HCT116 (cell line): Measurements from ENCODE around the gene FGFRL1. TPM values are rescaled to one million over a fixed set of nuclear protein-coding genes. Genes with fewer than 3 reads are reported as not detected.
A peak's percentile ranks its signal among the peaks of the same experiment; 100 is the strongest.

Source experiments
- ATAC-seq: fragments of 200-7000 bp; cut with Tn5 transposase; 2 replicates; pipeline ENCODE4 v1.9.1; 2020; ENCODE audit warnings: mild to moderate bottlenecking, moderate library complexity
- Bru-seq: library from RNA; stranded (reverse); fragments of 400-500 nt; gene quantifications from one replicate; lab custom pipeline; 2021; lab: Mats Ljungman, UMichigan
- BruChase-seq, 2 experiments: library from RNA; stranded (reverse); fragments of 400-500 nt; gene quantifications; one replicate each; lab custom pipeline; 2021; lab: Mats Ljungman, UMichigan
- BruUV-seq: library from RNA; stranded (reverse); fragments of 400-500 nt; replicated peaks from 2 replicates; lab custom pipeline; 2021; lab: Mats Ljungman, UMichigan
- CTCF ChIA-PET: fragments of 300-600 bp; sonication (Branson Sonifier 250); formaldehyde crosslinking; loops from one replicate; lab custom pipeline; 2021; ENCODE audit warnings: antibody characterized with exemption; lab: Charles Lee
- POLR2A ChIA-PET: fragments of 300-600, 350-600 bp; sonication (Branson Sonifier 250); formaldehyde crosslinking; loops from one replicate; lab custom pipeline; 2021; ENCODE audit warnings: antibody characterized with exemption; lab: Charles Lee
- RAD21 ChIA-PET, 2 experiments: fragments of 300-600 bp; sonication (Branson Sonifier 250); formaldehyde crosslinking; loops; one replicate each; lab custom pipeline; 2023; ENCODE audit warnings: low total read pairs in 2 of 2; ENCODE audit not compliant: uncharacterized antibody in 2 of 2, unreplicated experiment in 2 of 2, low non-redundant PET in 1 of 2; lab: Charles Lee
- DNase-seq: peaks from one replicate; pipeline ENCODE4 v3.0.0-alpha.2; 2010; ENCODE audit warnings: low read depth, low spot score
- H2AFZ ChIP-seq: fragments of 200-600 bp; shearing (Covaris generic), sonication (generic); 2 replicates; pipeline ENCODE4 v1.6.1; 2017; ENCODE audit warnings: low read depth, mixed run types, mixed read lengths, antibody characterized with exemption, low read length; ENCODE audit not compliant: poor library complexity, severe bottlenecking
- H3K27ac ChIP-seq: 2 replicates; pipeline ENCODE4 v1.5.1; 2012; ENCODE audit warnings: low read depth, low read length
- H3K27me3 ChIP-seq: fragments of 200-600 bp; sonication (generic); 2 replicates; pipeline ENCODE4 v1.6.1; 2016; ENCODE audit warnings: mixed run types, low read length, mixed read lengths; ENCODE audit not compliant: insufficient read depth
- H3K36me3 ChIP-seq, 2 experiments: fragments of 200-500 bp in 1 of 2; fragments of 200-600 bp in 1 of 2; sonication (Bioruptor generic) in 1 of 2; sonication (generic) in 1 of 2; 2 replicates each; pipeline versions ENCODE4 v1.5.1 to v1.6.1; 2014 to 2016; ENCODE audit warnings: low read length in 2 of 2, inconsistent platforms in 1 of 2, mixed read lengths in 1 of 2, mixed run types in 1 of 2; ENCODE audit not compliant: insufficient read depth in 2 of 2, control insufficient read depth in 1 of 2
- H3K4me1 ChIP-seq, 2 experiments: fragments of 200-600 bp in 1 of 2; sonication (generic) in 1 of 2; 2 replicates each; pipeline versions ENCODE4 v1.5.1 to v1.6.1; 2012 to 2017; ENCODE audit warnings: low read length in 2 of 2, inconsistent platforms in 1 of 2, mild to moderate bottlenecking in 1 of 2, mixed read lengths in 1 of 2, mixed run types in 1 of 2, moderate library complexity in 1 of 2; ENCODE audit not compliant: insufficient read depth in 2 of 2, control insufficient read depth in 1 of 2
- H3K4me2 ChIP-seq: fragments of 200-600 bp; sonication (generic); 2 replicates; pipeline ENCODE4 v1.6.1; 2017; ENCODE audit warnings: mixed run types, low read length, mixed read lengths
- H3K4me3 ChIP-seq, 2 experiments: fragments of 200-600 bp in 1 of 2; sonication (generic) in 1 of 2; replicated peaks in 1 of 2; 2 replicates each; pipeline ENCODE4 v1.5.1; 2011 to 2016; ENCODE audit warnings: low read length in 2 of 2, control low read depth in 1 of 2, low read depth in 1 of 2, mild to moderate bottlenecking in 1 of 2, mixed read lengths in 1 of 2, mixed run types in 1 of 2
- H3K79me2 ChIP-seq: fragments of 200-600 bp; sonication (generic); 2 replicates; pipeline ENCODE4 v1.6.1; 2017; ENCODE audit warnings: mild to moderate bottlenecking, mixed run types, low read length, moderate library complexity, mixed read lengths; ENCODE audit not compliant: insufficient read depth
- H3K9ac ChIP-seq: fragments of 200-600 bp; sonication (generic); 2 replicates; pipeline ENCODE4 v1.6.1; 2016; ENCODE audit warnings: low read length, mixed read lengths
- H3K9me2 ChIP-seq: fragments of 200-600 bp; sonication (generic), shearing (Covaris generic); 2 replicates; pipeline ENCODE4 v1.6.1; 2017; ENCODE audit warnings: mixed run types, mild to moderate bottlenecking, moderate library complexity; ENCODE audit not compliant: insufficient read depth
- H3K9me3 ChIP-seq, 2 experiments: fragments of 200-500 bp in 1 of 2; fragments of 200-600 bp in 1 of 2; sonication (Bioruptor generic) in 1 of 2; sonication (generic) in 1 of 2; 2 replicates each; pipeline ENCODE4 v1.6.1; 2014 to 2017; ENCODE audit warnings: low read length in 2 of 2, mixed read lengths in 2 of 2, inconsistent platforms in 1 of 2, low read depth in 1 of 2, mild to moderate bottlenecking in 1 of 2, mixed run types in 1 of 2, moderate library complexity in 1 of 2; ENCODE audit not compliant: control insufficient read depth in 1 of 2, insufficient read depth in 1 of 2
- H4K20me1 ChIP-seq: fragments of 200-600 bp; sonication (generic), shearing (Covaris generic); 2 replicates; pipeline ENCODE4 v1.6.1; 2017; ENCODE audit warnings: mixed run types, mild to moderate bottlenecking, moderate library complexity; ENCODE audit not compliant: insufficient read depth
- POLR2AphosphoS5 ChIP-seq: IDR thresholded peaks from 2 replicates; pipeline ENCODE4 v1.6.1; 2011; ENCODE audit warnings: mild to moderate bottlenecking, low read depth, low read length, moderate library complexity
- intact Hi-C: fragments of 100-400 bp; cut with micrococcal nuclease; formaldehyde crosslinking; loops from 2 replicates; pipeline ENCODE4 v1.10.0; 2022
- long read RNA-seq: library from polyadenylated mRNA; unstranded; transcript quantifications from one replicate; pipeline ENCODE4 v2.0.0, GENCODE V29; 2021; ENCODE audit not compliant: unreplicated experiment
- polyA plus RNA-seq: library from polyadenylated mRNA; unstranded; fragments of >200 nt; gene quantifications from 2 replicates; pipeline ENCODE4 v1.2.1, GENCODE V29; 2012; ENCODE audit warnings: missing spikeins
- total RNA-seq: library from RNA; stranded (reverse); gene quantifications from one replicate; pipeline ENCODE4 v1.2.1, GENCODE V29; 2021; ENCODE audit not compliant: unreplicated experiment
- TF ChIP-seq, protein P1 (sequence below): IDR thresholded peaks from 2 replicates; pipeline ENCODE4 v1.6.1; 2011; ENCODE audit warnings: mild to moderate bottlenecking, low read length, moderate library complexity; ENCODE audit not compliant: insufficient replicate concordance; ENCODE audit errors: extremely low read depth

Gene FGFRL1, protein sequence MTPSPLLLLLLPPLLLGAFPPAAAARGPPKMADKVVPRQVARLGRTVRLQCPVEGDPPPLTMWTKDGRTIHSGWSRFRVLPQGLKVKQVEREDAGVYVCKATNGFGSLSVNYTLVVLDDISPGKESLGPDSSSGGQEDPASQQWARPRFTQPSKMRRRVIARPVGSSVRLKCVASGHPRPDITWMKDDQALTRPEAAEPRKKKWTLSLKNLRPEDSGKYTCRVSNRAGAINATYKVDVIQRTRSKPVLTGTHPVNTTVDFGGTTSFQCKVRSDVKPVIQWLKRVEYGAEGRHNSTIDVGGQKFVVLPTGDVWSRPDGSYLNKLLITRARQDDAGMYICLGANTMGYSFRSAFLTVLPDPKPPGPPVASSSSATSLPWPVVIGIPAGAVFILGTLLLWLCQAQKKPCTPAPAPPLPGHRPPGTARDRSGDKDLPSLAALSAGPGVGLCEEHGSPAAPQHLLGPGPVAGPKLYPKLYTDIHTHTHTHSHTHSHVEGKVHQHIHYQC
- total RNA-seq, result 91.1 TPM
- 75.9 and 100 TPM in 2 replicates for polyA plus RNA-seq
- Bru-seq, nascent RNA, result percentile 60 among the genes with signal in this experiment
- BruChase-seq, experiment 1, labeled RNA remaining after a 6-hour chase, result percentile 90 among the genes with signal in this experiment
- BruChase-seq, experiment 2, labeled RNA remaining after a 2-hour chase, result percentile 70 among the genes with signal in this experiment
- long read RNA-seq, transcript FGFRL1-205 (7 exons, 2,304 nt), result major isoform, 12 of 108 reads
- long read RNA-seq, partial matches to known transcripts, result 94 of 108 reads
- long read RNA-seq, other reads (novel, unspliced or antisense), result 2 of 108 reads

DNA sequence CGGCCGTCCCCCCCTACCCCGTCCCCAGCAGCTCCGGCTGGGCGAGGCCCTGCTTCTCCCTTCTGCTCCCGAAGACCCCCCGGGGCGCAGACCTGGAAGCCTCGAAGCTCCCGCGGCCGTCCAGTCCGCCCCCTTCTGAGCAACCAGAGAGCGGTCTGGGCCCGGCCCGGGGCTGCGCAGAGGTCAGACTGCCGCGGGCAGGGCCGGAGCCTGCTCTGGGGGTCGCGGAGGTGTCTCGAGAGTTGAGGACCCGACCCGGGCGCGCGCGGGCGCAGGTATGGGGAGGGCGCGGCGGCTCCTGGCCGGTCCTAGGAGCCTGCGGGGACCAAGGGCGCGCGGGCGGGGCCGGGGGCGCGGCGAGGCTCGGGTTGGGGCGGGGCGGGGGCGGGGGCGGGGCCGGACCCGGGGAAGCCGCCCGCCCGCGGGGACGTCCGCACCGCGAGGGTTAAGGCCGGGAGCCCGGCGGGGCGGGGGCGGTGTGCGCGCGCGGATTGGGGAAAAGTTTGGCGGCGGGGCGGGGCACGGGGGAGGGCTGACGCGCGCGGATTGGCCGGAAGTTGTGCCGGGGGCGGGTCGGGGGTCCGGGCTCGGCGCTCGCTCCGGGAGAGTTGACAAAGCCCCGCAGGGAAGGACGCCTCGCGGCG is at the start of gene FGFRL1:
TSS of gene FGFRL1 (plus strand) at position 605 of the 644 bp plus-strand sequence. CDS start 860 bp downstream, outside the sequence.
- Histone ChIP-seq H3K4me1 (peaks cover 20 to 38% of the 10 kb centered on the region in 2 experiments), H3K79me2 (peaks cover 12% of the 10 kb centered on the region; the same call in 1 of the 2 replicates), H3K36me3 (peaks cover 3 to 4% of the 10 kb centered on the region in 2 experiments; a peak in 2 of 4 replicates), H3K9me2 (no peaks in the 10 kb centered on the region), H3K9me3 (no peaks in the 10 kb centered on the region), H3K9ac (peak within 1 kb of the TSS; percentile 86), H4K20me1 (no peaks in the 10 kb centered on the region), H3K27ac (peak within 1 kb of the TSS; percentile 80), H3K4me2 (peak within 1 kb of the TSS; percentile 98), H3K4me3 (peak within 1 kb of the TSS; percentile 70 to 75), H2AFZ (no peak within 1 kb of the TSS), H3K27me3 (no peaks in the 10 kb centered on the region)
- intact Hi-C loops, result loop anchor here (5.0 kb wide), 1 partner anchor 276 kb away; the partner anchor contains the start of gene MAEA
- peak; percentile 69 for ATAC-seq
- peak; percentile 73 for DNase-seq
- POLR2A ChIA-PET, result no interaction called here
- no TSS peak for BruUV-seq
- TF ChIP-seq, protein P1, sequence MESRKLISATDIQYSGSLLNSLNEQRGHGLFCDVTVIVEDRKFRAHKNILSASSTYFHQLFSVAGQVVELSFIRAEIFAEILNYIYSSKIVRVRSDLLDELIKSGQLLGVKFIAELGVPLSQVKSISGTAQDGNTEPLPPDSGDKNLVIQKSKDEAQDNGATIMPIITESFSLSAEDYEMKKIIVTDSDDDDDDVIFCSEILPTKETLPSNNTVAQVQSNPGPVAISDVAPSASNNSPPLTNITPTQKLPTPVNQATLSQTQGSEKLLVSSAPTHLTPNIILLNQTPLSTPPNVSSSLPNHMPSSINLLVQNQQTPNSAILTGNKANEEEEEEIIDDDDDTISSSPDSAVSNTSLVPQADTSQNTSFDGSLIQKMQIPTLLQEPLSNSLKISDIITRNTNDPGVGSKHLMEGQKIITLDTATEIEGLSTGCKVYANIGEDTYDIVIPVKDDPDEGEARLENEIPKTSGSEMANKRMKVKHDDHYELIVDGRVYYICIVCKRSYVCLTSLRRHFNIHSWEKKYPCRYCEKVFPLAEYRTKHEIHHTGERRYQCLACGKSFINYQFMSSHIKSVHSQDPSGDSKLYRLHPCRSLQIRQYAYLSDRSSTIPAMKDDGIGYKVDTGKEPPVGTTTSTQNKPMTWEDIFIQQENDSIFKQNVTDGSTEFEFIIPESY, result no peak
- peak; percentile 36; the same call in 1 of the 2 replicates for TF ChIP-seq POLR2AphosphoS5
- CTCF ChIA-PET, result interaction anchor here (1.0 to 1.1 kb wide), 3 partner anchors 24 to 408 kb away, joined by 3 read pairs; partner anchors contain the start of gene IDUA
- RAD21 ChIA-PET, result no interaction called here
